Uterus (tissue), 2 donors: ENCODE data around the gene COPS7A.

Source experiments
- POLR2A ChIP-seq, 2 donors: fragments of 450-650 bp; IDR thresholded peaks; one replicate each; pipeline ENCODE4 v1.6.1; 2016; ENCODE audit warnings: antibody characterized with exemption in 2 of 2, mild to moderate bottlenecking in 1 of 2, moderate library complexity in 1 of 2
- TF ChIP-seq, protein P1 (sequence below), 4 experiments: fragments of 200-600 bp in 2 of 4; fragments of 450-650 bp in 2 of 4; sonication (generic) in 2 of 4; IDR thresholded peaks; one replicate each; pipeline ENCODE4 v1.5.1; 2016 to 2019; ENCODE audit warnings: antibody characterized with exemption in 4 of 4, mild to moderate bottlenecking in 2 of 4, moderate library complexity in 1 of 4

DNA sequence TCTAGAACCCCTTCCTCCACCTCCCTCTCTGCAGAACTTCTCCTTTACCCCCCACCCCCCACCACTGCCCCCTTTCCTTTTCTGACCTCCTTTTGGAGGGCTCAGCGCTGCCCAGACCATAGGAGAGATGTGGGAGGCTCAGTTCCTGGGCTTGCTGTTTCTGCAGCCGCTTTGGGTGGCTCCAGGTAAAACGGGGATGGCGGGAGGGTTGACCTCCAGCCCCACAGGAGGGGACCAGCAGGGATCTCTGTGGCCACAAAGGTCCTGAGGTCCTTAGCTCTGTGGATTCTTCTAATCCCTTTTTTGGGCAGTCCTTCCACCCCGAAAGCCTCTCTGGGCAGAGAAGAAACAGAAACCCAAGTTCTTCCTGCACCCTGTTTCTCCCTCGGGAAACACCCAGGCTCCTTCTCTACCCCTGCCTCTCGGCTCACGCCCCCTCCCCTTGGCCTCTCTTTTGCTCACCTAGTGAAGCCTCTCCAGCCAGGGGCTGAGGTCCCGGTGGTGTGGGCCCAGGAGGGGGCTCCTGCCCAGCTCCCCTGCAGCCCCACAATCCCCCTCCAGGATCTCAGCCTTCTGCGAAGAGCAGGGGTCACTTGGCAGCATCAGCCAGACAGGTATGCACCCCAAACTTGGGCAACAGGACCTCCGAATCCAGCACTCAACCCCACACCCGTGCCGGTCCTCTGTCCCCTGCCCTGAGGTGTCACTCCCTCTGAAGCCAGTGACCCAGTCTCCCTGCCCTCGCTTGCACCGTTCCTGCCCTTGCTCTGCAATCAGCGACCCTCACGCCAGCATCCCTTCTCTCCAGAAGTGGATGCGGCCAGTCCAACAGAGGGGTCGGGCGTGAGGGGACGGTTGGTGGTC, 49.1 kb downstream of the COPS7A start:
- TF ChIP-seq, protein P1, sequence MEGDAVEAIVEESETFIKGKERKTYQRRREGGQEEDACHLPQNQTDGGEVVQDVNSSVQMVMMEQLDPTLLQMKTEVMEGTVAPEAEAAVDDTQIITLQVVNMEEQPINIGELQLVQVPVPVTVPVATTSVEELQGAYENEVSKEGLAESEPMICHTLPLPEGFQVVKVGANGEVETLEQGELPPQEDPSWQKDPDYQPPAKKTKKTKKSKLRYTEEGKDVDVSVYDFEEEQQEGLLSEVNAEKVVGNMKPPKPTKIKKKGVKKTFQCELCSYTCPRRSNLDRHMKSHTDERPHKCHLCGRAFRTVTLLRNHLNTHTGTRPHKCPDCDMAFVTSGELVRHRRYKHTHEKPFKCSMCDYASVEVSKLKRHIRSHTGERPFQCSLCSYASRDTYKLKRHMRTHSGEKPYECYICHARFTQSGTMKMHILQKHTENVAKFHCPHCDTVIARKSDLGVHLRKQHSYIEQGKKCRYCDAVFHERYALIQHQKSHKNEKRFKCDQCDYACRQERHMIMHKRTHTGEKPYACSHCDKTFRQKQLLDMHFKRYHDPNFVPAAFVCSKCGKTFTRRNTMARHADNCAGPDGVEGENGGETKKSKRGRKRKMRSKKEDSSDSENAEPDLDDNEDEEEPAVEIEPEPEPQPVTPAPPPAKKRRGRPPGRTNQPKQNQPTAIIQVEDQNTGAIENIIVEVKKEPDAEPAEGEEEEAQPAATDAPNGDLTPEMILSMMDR (IDR thresholded peaks at IDR 0.05) = no peak
- TF ChIP-seq POLR2A (IDR thresholded peaks at IDR 0.05) = no peak
